Measurements from ENCODE around the gene RHOB.

DNA sequence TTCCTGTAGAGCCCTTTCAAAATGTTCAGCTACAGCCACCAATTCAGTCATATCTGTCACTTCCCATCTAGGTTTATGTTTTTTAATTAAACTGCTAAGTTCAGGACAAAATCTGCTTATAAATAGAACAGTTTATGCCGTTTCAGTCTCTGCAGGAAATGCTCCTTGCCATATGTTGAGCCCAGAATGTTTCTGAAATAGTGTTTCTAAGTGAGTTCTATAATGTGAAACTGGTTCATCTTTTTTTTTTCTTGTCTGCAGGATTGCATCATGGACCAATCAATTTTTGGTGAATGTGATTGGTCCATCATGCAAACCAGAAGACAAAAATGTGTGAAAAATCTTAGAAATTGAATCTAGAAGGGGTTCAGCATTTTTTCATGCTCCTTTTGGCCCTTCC, 30.2 kb upstream of the RHOB start:
- TF ChIP-seq CTCF (IDR thresholded peaks at IDR 0.05) (no peak), POLR2AphosphoS5 (IDR thresholded peaks at IDR 0.05) (no peak), POLR2A (IDR thresholded peaks at IDR 0.05) (no peak)
